Kidney epithelial cell (primary cell): ENCODE measurements around the gene SH3GL3. TPM values are rescaled to one million over a fixed set of nuclear protein-coding genes. Genes with fewer than 3 reads are reported as not detected.

Experiments used
- DNase-seq: peaks from one replicate; pipeline ENCODE4 v3.0.0-alpha.2; 2010; ENCODE audit warnings: low read depth
- H3K27me3 ChIP-seq: 2 replicates; pipeline ENCODE4 v1.6.0; 2011; ENCODE audit warnings: low read length; ENCODE audit not compliant: control insufficient read depth, insufficient read depth
- H3K36me3 ChIP-seq: 2 replicates; pipeline ENCODE4 v1.5.1; 2011; ENCODE audit warnings: low read length; ENCODE audit not compliant: control insufficient read depth, insufficient read depth
- H3K4me3 ChIP-seq: 2 replicates; pipeline ENCODE4 v1.5.1; 2011; ENCODE audit warnings: low read depth, mild to moderate bottlenecking, control low read depth, low read length
- CTCF ChIP-seq: IDR thresholded peaks from 2 replicates; pipeline ENCODE4 v1.5.1; 2011; ENCODE audit warnings: mild to moderate bottlenecking, moderate library complexity, low read length, control low read depth, inconsistent platforms; ENCODE audit not compliant: insufficient read depth, poor library complexity, severe bottlenecking
- total RNA-seq: library from RNA; depleted of rRNA; stranded (reverse); fragments of >200 nt; gene quantifications from 2 replicates; pipeline ENCODE4 v1.2.3, GENCODE V29; 2015

SH3GL3 gene
- total RNA-seq, 1 donor from 2014 or later, result 1.0 TPM

- Histone ChIP-seq H3K4me3 (no peak overlapping the region), H3K36me3 (no peaks in the 10 kb centered on the region), H3K27me3 (no peaks in the 10 kb centered on the region)
- DNase-seq, result peak; percentile 48
- no peak for TF ChIP-seq CTCF
Measured at GRCh38 chr15:83626171-83626802, 179.1 kb downstream of the SH3GL3 start.

GRCh38 chr15:83631534-83631933 lies 184.4 kb downstream of the SH3GL3 start:
- Histone ChIP-seq H3K4me3 (no peak overlapping the region), H3K27me3 (no peaks in the 10 kb centered on the region), H3K36me3 (no peaks in the 10 kb centered on the region)
- no peak for TF ChIP-seq CTCF
- DNase-seq, result no peak

GRCh38 chr15:83643201-83643600 lies 196.1 kb downstream of the SH3GL3 start:
- no peak for TF ChIP-seq CTCF
- H3K27me3 ChIP-seq, result no peaks in the 10 kb centered on the region
- H3K4me3 ChIP-seq, result no peak overlapping the region
- DNase-seq, result no peak
- H3K36me3 ChIP-seq, result no peaks in the 10 kb centered on the region

- TF ChIP-seq CTCF, result no peak
- H3K4me3 ChIP-seq, result no peak overlapping the region
- no peaks in the 10 kb centered on the region for H3K27me3 ChIP-seq
- no peak for DNase-seq
- no peaks in the 10 kb centered on the region for H3K36me3 ChIP-seq
Measured at GRCh38 chr15:83644439-83644838, 197.3 kb downstream of the SH3GL3 start.

GRCh38 chr15:83650831-83651230 lies 203.7 kb downstream of the SH3GL3 start:
- Histone ChIP-seq H3K36me3 (no peaks in the 10 kb centered on the region), H3K4me3 (no peak overlapping the region), H3K27me3 (peaks cover 11% of the 10 kb centered on the region)
- DNase-seq, result no peak
- TF ChIP-seq CTCF, result no peak

- no peak for DNase-seq
- H3K27me3 ChIP-seq, result peaks cover 11% of the 10 kb centered on the region
- TF ChIP-seq CTCF, result no peak
- H3K36me3 ChIP-seq, result no peaks in the 10 kb centered on the region
- no peak overlapping the region for H3K4me3 ChIP-seq
Measured at GRCh38 chr15:83651541-83651940, 204.4 kb downstream of the SH3GL3 start.
